GM19463 (cell line): ENCODE measurements around the gene KCNK7.
"Not testable (repeated sequence)": the region's sequence is repeated elsewhere in the genome, so short reads cannot be mapped to it uniquely, and the experiment has no call there.

Source experiments
- ATAC-seq: cut with Tn5 transposase; IDR thresholded peaks from one replicate; pipeline ENCODE4 v1.9.1; 2021; ENCODE audit warnings: mild to moderate bottlenecking, moderate library complexity; ENCODE audit not compliant: unreplicated experiment

Gene KCNK7

GRCh38 chr11:65595543-65596281, at the start of gene KCNK7:
KCNK7 (minus strand) TSS chr11:65595800; CDS start chr11:65595772, 28 bp downstream.
- no peak for ATAC-seq

GRCh38 chr11:65644837-65645236, 49.2 kb upstream of the KCNK7 start:
- no peak for ATAC-seq

- no peak for ATAC-seq
Observed at GRCh38 chr11:65643971-65644370, 48.4 kb upstream of the KCNK7 start.

- ATAC-seq, result no peak
Observed at GRCh38 chr11:65642014-65642671, 46.5 kb upstream of the KCNK7 start.

GRCh38 chr11:65641297-65642013, 45.9 kb upstream of the KCNK7 start:
- ATAC-seq, result no peak

- ATAC-seq, result no peak
Observed at GRCh38 chr11:65640483-65641296, 45.1 kb upstream of the KCNK7 start.

GRCh38 chr11:65639623-65640482, 44.3 kb upstream of the KCNK7 start:
- ATAC-seq, result peak; percentile 36

GRCh38 chr11:65639228-65639597, 43.6 kb upstream of the KCNK7 start:
- ATAC-seq, result not testable (repeated sequence)

GRCh38 chr11:65637794-65638419, 42.3 kb upstream of the KCNK7 start, which contains the start of gene SIPA1:
SIPA1 (plus strand) TSS chr11:65638101; CDS start chr11:65640922, 2,821 bp downstream.
- no peak for ATAC-seq

GRCh38 chr11:65637032-65637557, 41.5 kb upstream of the KCNK7 start:
- ATAC-seq, result no peak

- ATAC-seq, result no peak
Observed at GRCh38 chr11:65636108-65637031, 40.8 kb upstream of the KCNK7 start.

GRCh38 chr11:65634905-65635731, 39.5 kb upstream of the KCNK7 start:
- ATAC-seq, result no peak

- no peak for ATAC-seq
Observed at GRCh38 chr11:65634440-65634839, 38.8 kb upstream of the KCNK7 start.

- ATAC-seq, result no peak
Observed at GRCh38 chr11:65634109-65634436, 38.5 kb upstream of the KCNK7 start.

GRCh38 chr11:65633390-65634108, 37.9 kb upstream of the KCNK7 start:
- no peak for ATAC-seq

- no peak for ATAC-seq
Observed at GRCh38 chr11:65630215-65630614, 34.6 kb upstream of the KCNK7 start.

- no peak for ATAC-seq
Observed at GRCh38 chr11:65629579-65629978, 34.0 kb upstream of the KCNK7 start.
